Neural progenitor cell (in vitro differentiated cells): Measurements from ENCODE around the gene GREB1L.

ENCODE experiments used
- CTCF ChIP-seq: fragments of 200-600 bp; sonication (generic); IDR thresholded peaks from 2 replicates; pipeline ENCODE4 v1.5.1; 2017; ENCODE audit warnings: antibody characterized with exemption, mild to moderate bottlenecking
- EZH2 ChIP-seq: fragments of 200-600 bp; sonication (generic); IDR thresholded peaks from 2 replicates; pipeline ENCODE4 v1.6.1; 2017; ENCODE audit warnings: antibody characterized with exemption, mild to moderate bottlenecking, moderate library complexity
- EZH2phosphoT487 ChIP-seq: fragments of 200-600 bp; sonication (generic); IDR thresholded peaks from 2 replicates; pipeline ENCODE4 v1.6.1; 2017; ENCODE audit warnings: antibody characterized with exemption

GRCh38 chr18:21230436-21230835 lies 11.6 kb upstream of the GREB1L start:
- TF ChIP-seq EZH2phosphoT487: no peak
- TF ChIP-seq CTCF: no peak
- TF ChIP-seq EZH2: no peak
